Endodermal cell (in vitro differentiated cells): Measurements from ENCODE around the gene DRGX. TPM values are rescaled to one million over a fixed set of nuclear protein-coding genes. Genes with fewer than 3 reads are reported as not detected.

ENCODE experiments used
- DNase-seq: peaks from one replicate; pipeline ENCODE4 v3.0.0-alpha.2; 2017
- H3K27ac ChIP-seq: 2 replicates; pipeline ENCODE4 v1.5.1; 2013; ENCODE audit warnings: mild to moderate bottlenecking, low read depth, low read length, moderate library complexity
- H3K27me3 ChIP-seq: 2 replicates; pipeline ENCODE4 v1.6.1; 2013; ENCODE audit warnings: mild to moderate bottlenecking, low read length, moderate library complexity; ENCODE audit not compliant: insufficient read depth, control insufficient read depth, poor library complexity, severe bottlenecking
- H3K36me3 ChIP-seq: 2 replicates; pipeline ENCODE4 v1.7.0; 2013; ENCODE audit warnings: mild to moderate bottlenecking, low read length, moderate library complexity; ENCODE audit not compliant: control insufficient read depth, insufficient read depth
- H3K4me1 ChIP-seq: one replicate; pipeline ENCODE4 v1.7.0; 2013; ENCODE audit warnings: low read length; ENCODE audit not compliant: control insufficient read depth, insufficient read depth
- H3K4me3 ChIP-seq: 2 replicates; pipeline ENCODE4 v1.5.1; 2013; ENCODE audit warnings: mild to moderate bottlenecking, low read length, moderate library complexity
- H3K9ac ChIP-seq: 2 replicates; pipeline ENCODE4 v1.6.1; 2013; ENCODE audit warnings: mild to moderate bottlenecking, low read length, moderate library complexity; ENCODE audit not compliant: poor library complexity, severe bottlenecking; ENCODE audit errors: extremely low read depth
- H3K9me3 ChIP-seq: 2 replicates; pipeline ENCODE4 v1.6.1; 2013; ENCODE audit warnings: mild to moderate bottlenecking, low read length, moderate library complexity; ENCODE audit not compliant: control insufficient read depth
- H3K27ac Mint-ChIP-seq: 2 replicates; pipeline ENCODE4 v1.8.0; 2020; ENCODE audit warnings: mixed read lengths
- H3K27me3 Mint-ChIP-seq: 2 replicates; pipeline ENCODE4 v1.8.0; 2021; ENCODE audit warnings: mild to moderate bottlenecking, mixed read lengths; ENCODE audit not compliant: insufficient read depth
- H3K36me3 Mint-ChIP-seq: 2 replicates; pipeline ENCODE4 v1.8.0; 2020; ENCODE audit warnings: low read depth, mixed read lengths
- H3K4me1 Mint-ChIP-seq: 2 replicates; pipeline ENCODE4 v1.8.0; 2020; ENCODE audit warnings: mixed read lengths
- H3K4me3 Mint-ChIP-seq: 2 replicates; pipeline ENCODE4 v1.8.0; 2020; ENCODE audit warnings: mild to moderate bottlenecking, moderate library complexity, mixed read lengths
- H3K9me3 Mint-ChIP-seq: 2 replicates; pipeline ENCODE4 v1.8.0; 2020; ENCODE audit warnings: mild to moderate bottlenecking, mixed read lengths
- CTCF ChIP-seq: fragments of 200-600 bp; sonication (generic); conservative IDR thresholded peaks from 2 replicates; pipeline ENCODE4 v1.5.0; 2021; ENCODE audit warnings: antibody characterized with exemption, mild to moderate bottlenecking
- WGBS, 2 experiments: methylation state at CpG; one replicate each; pipeline versions ENCODE4 v1.1.5 to v1.1.7; 2013; ENCODE audit warnings: missing lambda C conversion rate in 2 of 2, mixed read lengths in 1 of 2; ENCODE audit not compliant: insufficient coverage in 1 of 2, insufficient read length in 1 of 2; 5-methylcytosine and 5-hydroxymethylcytosine counted together
- total RNA-seq, 2 donors: library from RNA; stranded (reverse); fragmentation: NEBNext Ultra II Directional in 1 of 2; extraction: Animal tissue kit (Norgen Biotek cat#: 25700) in 1 of 2; gene quantifications; 2 replicates in 1 of 2; 3 replicates in 1 of 2; pipeline ENCODE4 v1.2.1, GENCODE V29; 2021

Gene DRGX
- total RNA-seq, 2 donors from 2014 or later = not detected

GRCh38 chr10:49397036-49397999, 1.4 kb upstream of the DRGX start:
- H3K36me3 Mint-ChIP-seq = no peaks in the 10 kb centered on the region
- no peaks in the 10 kb centered on the region for H3K9me3 Mint-ChIP-seq
- WGBS, 2 experiments = 1 to 2% methylated on average over 39 to 61 of the region's 61 CpGs
- DNase-seq = peak; percentile 76
- Histone ChIP-seq H3K4me3 (peak overlapping the region; percentile 56), H3K9ac (no peak overlapping the region), H3K9me3 (no peaks in the 10 kb centered on the region), H3K27ac (no peak overlapping the region), H3K36me3 (no peaks in the 10 kb centered on the region), H3K4me1 (no peaks in the 10 kb centered on the region), H3K27me3 (peaks cover 100% of the 10 kb centered on the region)
- H3K4me3 Mint-ChIP-seq = peak overlapping the region; percentile 45
- peaks cover 96% of the 10 kb centered on the region for H3K27me3 Mint-ChIP-seq
- TF ChIP-seq CTCF = no peak
- no peak overlapping the region for H3K27ac Mint-ChIP-seq
- peaks cover 7% of the 10 kb centered on the region for H3K4me1 Mint-ChIP-seq

GRCh38 chr10:49396666-49396999, 744 bp upstream of the DRGX start:
- H3K4me1 ChIP-seq = no peaks in the 10 kb centered on the region
- no peak for TF ChIP-seq CTCF
- peak overlapping the region; percentile 57 for H3K4me3 Mint-ChIP-seq
- H3K27me3 Mint-ChIP-seq = peaks cover 96% of the 10 kb centered on the region
- no peak overlapping the region for H3K4me3 ChIP-seq
- H3K27ac ChIP-seq = no peak overlapping the region
- no peak overlapping the region for H3K27ac Mint-ChIP-seq
- H3K36me3 Mint-ChIP-seq = no peaks in the 10 kb centered on the region
- H3K27me3 ChIP-seq = peaks cover 100% of the 10 kb centered on the region
- no peaks in the 10 kb centered on the region for H3K36me3 ChIP-seq
- H3K4me1 Mint-ChIP-seq = peaks cover 7% of the 10 kb centered on the region
- H3K9me3 ChIP-seq = no peaks in the 10 kb centered on the region
- DNase-seq = no peak
- 23 to 34% methylated on average over 5 to 8 of the region's 8 CpGs for WGBS, 2 experiments
- H3K9ac ChIP-seq = no peak overlapping the region
- H3K9me3 Mint-ChIP-seq = no peaks in the 10 kb centered on the region

GRCh38 chr10:49394933-49395740, 752 bp downstream of the DRGX start:
- H3K4me3 Mint-ChIP-seq = peak overlapping the region; percentile 57
- peak; percentile 77 for DNase-seq

More at GRCh38 chr10:49394933-49395740, 752 bp downstream of the DRGX start:
- Mint-ChIP-seq H3K4me1 (peaks cover 7% of the 10 kb centered on the region), H3K27ac (no peak overlapping the region), H3K36me3 (no peaks in the 10 kb centered on the region), H3K27me3 (peaks cover 94% of the 10 kb centered on the region), H3K9me3 (no peaks in the 10 kb centered on the region)
- H3K27ac ChIP-seq = no peak overlapping the region
- peak overlapping the region; percentile 70 for H3K4me3 ChIP-seq
- H3K9ac ChIP-seq = no peak overlapping the region
- WGBS, 2 experiments = 0 to 1% methylated on average over 18 to 62 of the region's 62 CpGs
- H3K27me3 ChIP-seq = peaks cover 100% of the 10 kb centered on the region
- no peak for TF ChIP-seq CTCF
- H3K36me3 ChIP-seq = no peaks in the 10 kb centered on the region
- H3K9me3 ChIP-seq = no peaks in the 10 kb centered on the region
- no peaks in the 10 kb centered on the region for H3K4me1 ChIP-seq
